Keratinocyte (primary cell): ENCODE results near the gene STARD10. TPM values are rescaled to one million over a fixed set of nuclear protein-coding genes. Genes with fewer than 3 reads are reported as not detected.

ENCODE experiments used
- DNase-seq: peaks from one replicate; pipeline ENCODE4 v3.0.0-alpha.2; 2011; ENCODE audit warnings: low read depth, missing footprints, low spot score
- FAIRE-seq: peaks from 2 replicates; lab custom pipeline; 2011; peaks lifted over from hg19 to GRCh38; lab: Jason Lieb, UNC
- H2AFZ ChIP-seq: 2 replicates; pipeline ENCODE4 v1.6.0; 2012; ENCODE audit warnings: low read length, control low read depth, inconsistent platforms; ENCODE audit not compliant: control insufficient read depth
- H3K27ac ChIP-seq: 2 replicates; pipeline ENCODE4 v1.5.1; 2011; ENCODE audit warnings: low read length; ENCODE audit not compliant: control insufficient read depth, insufficient read depth
- H3K27me3 ChIP-seq: 3 replicates; pipeline ENCODE4 v1.6.0; 2011; ENCODE audit warnings: low read length; ENCODE audit not compliant: control insufficient read depth, insufficient read depth; ENCODE audit errors: extremely low read depth
- H3K36me3 ChIP-seq, 2 experiments: 2 replicates in 1 of 2; 3 replicates in 1 of 2; pipeline ENCODE4 v1.5.1; 2011; ENCODE audit warnings: low read length in 2 of 2, mild to moderate bottlenecking in 1 of 2; ENCODE audit not compliant: control insufficient read depth in 2 of 2, insufficient read depth in 2 of 2; ENCODE audit errors: extremely low read depth in 1 of 2
- H3K4me1 ChIP-seq: 3 replicates; pipeline ENCODE4 v1.5.1; 2011; ENCODE audit warnings: low read length; ENCODE audit not compliant: control insufficient read depth, insufficient read depth; ENCODE audit errors: extremely low read depth
- H3K4me2 ChIP-seq: 3 replicates; pipeline ENCODE4 v1.6.0; 2011; ENCODE audit warnings: low read depth, low read length; ENCODE audit not compliant: control insufficient read depth, insufficient read depth; ENCODE audit errors: extremely low read depth
- H3K4me3 ChIP-seq, 3 experiments: fragments of 200-600 bp in 1 of 3; sonication (generic) in 1 of 3; 2 replicates in 2 of 3; 3 replicates in 1 of 3; pipeline ENCODE4 v1.5.1; 2011 to 2016; ENCODE audit warnings: low read length in 3 of 3, mild to moderate bottlenecking in 3 of 3, control low read depth in 2 of 3, inconsistent platforms in 1 of 3, low read depth in 1 of 3, mixed read lengths in 1 of 3, mixed run types in 1 of 3, moderate library complexity in 1 of 3; ENCODE audit not compliant: control insufficient read depth in 2 of 3, insufficient read depth in 2 of 3; ENCODE audit errors: extremely low read depth in 1 of 3
- H3K79me2 ChIP-seq: 2 replicates; pipeline ENCODE4 v1.6.0; 2012; ENCODE audit warnings: low read length; ENCODE audit not compliant: control insufficient read depth, insufficient read depth
- H3K9ac ChIP-seq: 3 replicates; pipeline ENCODE4 v1.6.0; 2011; ENCODE audit warnings: low read length; ENCODE audit not compliant: control insufficient read depth, insufficient read depth; ENCODE audit errors: extremely low read depth
- H3K9me1 ChIP-seq: 3 replicates; pipeline ENCODE4 v1.6.0; 2011; ENCODE audit warnings: low read length; ENCODE audit not compliant: control insufficient read depth, insufficient read depth; ENCODE audit errors: extremely low read depth
- H3K9me3 ChIP-seq: 2 replicates; pipeline ENCODE4 v1.5.1; 2012; ENCODE audit warnings: low read depth, low read length; ENCODE audit not compliant: control insufficient read depth
- H4K20me1 ChIP-seq: 3 replicates; pipeline ENCODE4 v1.6.0; 2011; ENCODE audit warnings: low read length; ENCODE audit not compliant: control insufficient read depth, insufficient read depth; ENCODE audit errors: extremely low read depth
- EZH2 ChIP-seq: IDR thresholded peaks from one replicate; pipeline ENCODE4 v1.6.1; 2012; ENCODE audit warnings: inconsistent platforms, mild to moderate bottlenecking, low read length, moderate library complexity
- dilution Hi-C: fragments of 300-500 bp; cut with MboI; formaldehyde crosslinking; loops from one replicate; pipeline ENCODE4 v1.7.0; 2020; ENCODE audit warnings: low sequenced_read_pairs; ENCODE audit not compliant: extremely low pct_ligation_motif_present
- polyA plus RNA-seq, 5 experiments: library from polyadenylated mRNA; depleted of rRNA in 3 of 5; stranded (reverse) in 3 of 5; stranded (forward) in 1 of 5; unstranded in 1 of 5; fragments of >200 nt; gene quantifications; 1 replicate in 1 of 5; 2 replicates in 3 of 5; 3 replicates in 1 of 5; pipeline versions ENCODE4 v1.2.1 to v1.2.3, GENCODE V29; 2011 to 2012; ENCODE audit warnings: missing spikeins in 2 of 5, low read depth in 1 of 5, low replicate concordance in 1 of 5
- TF ChIP-seq, protein P1 (sequence below), 3 experiments: IDR thresholded peaks in 1 of 3; conservative IDR thresholded peaks in 1 of 3; optimal IDR thresholded peaks in 1 of 3; 2 replicates in 2 of 3; 3 replicates in 1 of 3; pipeline versions ENCODE3 to v1.5.1; 2011; ENCODE audit warnings: low read length in 3 of 3, mild to moderate bottlenecking in 3 of 3, moderate library complexity in 2 of 3, control low read depth in 1 of 3, inconsistent platforms in 1 of 3; ENCODE audit not compliant: insufficient read depth in 2 of 3; ENCODE audit errors: extremely low read depth in 1 of 3

The STARD10 gene
- polyA plus RNA-seq, 1 donor (not counting 4 experiments of a cell fraction or from before 2014, with no cell fraction given), result 67.0 TPM

DNA sequence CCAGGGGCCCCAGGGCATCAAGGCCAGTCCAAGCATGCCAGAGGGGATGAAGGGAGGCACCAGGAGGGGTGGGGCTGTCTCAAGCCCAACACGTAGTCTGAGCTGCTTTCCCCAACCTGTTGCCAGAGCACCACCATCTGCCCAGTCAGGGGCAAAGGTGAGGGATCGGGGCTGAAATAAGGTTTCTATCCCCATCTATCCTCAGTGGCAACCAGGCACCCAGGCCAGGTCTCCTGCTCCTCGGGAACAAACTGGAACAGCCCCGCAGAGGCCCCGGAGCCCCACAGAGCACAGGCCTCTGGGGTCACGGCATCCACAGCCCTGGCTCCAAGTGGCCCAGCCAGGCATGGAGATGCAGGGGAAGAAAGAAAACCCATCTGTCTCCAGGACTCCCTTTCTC is 19.3 kb downstream of the STARD10 start:
- dilution Hi-C loops, result no loop called here
- H2AFZ ChIP-seq, result no peak overlapping the region
- no peak for FAIRE-seq

DNA sequence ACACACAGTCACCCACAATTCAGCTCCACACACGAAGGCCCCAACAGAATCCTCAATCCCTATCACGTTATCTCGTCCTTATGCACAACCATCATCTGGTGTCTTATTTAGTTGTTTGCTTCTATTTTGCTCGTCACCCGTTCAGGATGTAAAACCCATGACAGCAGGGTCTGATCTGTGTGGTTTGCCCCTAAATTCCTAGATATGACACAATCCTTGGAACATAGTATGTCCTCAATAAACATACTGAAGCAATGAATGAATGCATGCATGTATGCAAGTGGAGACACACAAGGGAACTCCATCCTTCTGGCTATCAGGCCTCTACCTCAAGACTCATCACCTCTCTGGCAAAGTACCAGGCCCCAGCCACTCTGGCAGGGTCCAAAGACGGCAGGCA is 20.2 kb downstream of the STARD10 start:
- peak overlapping the region; percentile 65 for H3K27ac ChIP-seq

More for the DNA sequence above, 19.3 kb downstream of the STARD10 start:
- Histone ChIP-seq H4K20me1 (no peaks in the 10 kb centered on the region), H3K27me3 (no peaks in the 10 kb centered on the region), H3K79me2 (no peaks in the 10 kb centered on the region), H3K9ac (no peak overlapping the region), H3K9me1 (peaks cover 3% of the 10 kb centered on the region), H3K4me3 (no peak overlapping the region), H3K9me3 (no peaks in the 10 kb centered on the region), H3K27ac (no peak overlapping the region), H3K4me1 (peaks cover 32% of the 10 kb centered on the region), H3K36me3 (peaks cover 0 to 5% of the 10 kb centered on the region in 2 experiments), H3K4me2 (no peak overlapping the region)
- TF ChIP-seq, protein P1, sequence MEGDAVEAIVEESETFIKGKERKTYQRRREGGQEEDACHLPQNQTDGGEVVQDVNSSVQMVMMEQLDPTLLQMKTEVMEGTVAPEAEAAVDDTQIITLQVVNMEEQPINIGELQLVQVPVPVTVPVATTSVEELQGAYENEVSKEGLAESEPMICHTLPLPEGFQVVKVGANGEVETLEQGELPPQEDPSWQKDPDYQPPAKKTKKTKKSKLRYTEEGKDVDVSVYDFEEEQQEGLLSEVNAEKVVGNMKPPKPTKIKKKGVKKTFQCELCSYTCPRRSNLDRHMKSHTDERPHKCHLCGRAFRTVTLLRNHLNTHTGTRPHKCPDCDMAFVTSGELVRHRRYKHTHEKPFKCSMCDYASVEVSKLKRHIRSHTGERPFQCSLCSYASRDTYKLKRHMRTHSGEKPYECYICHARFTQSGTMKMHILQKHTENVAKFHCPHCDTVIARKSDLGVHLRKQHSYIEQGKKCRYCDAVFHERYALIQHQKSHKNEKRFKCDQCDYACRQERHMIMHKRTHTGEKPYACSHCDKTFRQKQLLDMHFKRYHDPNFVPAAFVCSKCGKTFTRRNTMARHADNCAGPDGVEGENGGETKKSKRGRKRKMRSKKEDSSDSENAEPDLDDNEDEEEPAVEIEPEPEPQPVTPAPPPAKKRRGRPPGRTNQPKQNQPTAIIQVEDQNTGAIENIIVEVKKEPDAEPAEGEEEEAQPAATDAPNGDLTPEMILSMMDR (optimal IDR thresholded peaks at IDR 0.05 in 1 of 3, IDR thresholded peaks at IDR 0.05 in 1 of 3, conservative IDR thresholded peaks at IDR 0.05 in 1 of 3; ENCODE audit: extremely low read depth in 1 of 3, insufficient read depth in 2 of 3, low read length in 3 of 3), result peak in 1 of 3 experiments; percentile 33
- no peak for TF ChIP-seq EZH2
- DNase-seq, result no peak

More for the DNA sequence above, 20.2 kb downstream of the STARD10 start:
- peaks cover 0 to 5% of the 10 kb centered on the region in 2 experiments for H3K36me3 ChIP-seq
- no peak overlapping the region for H3K9ac ChIP-seq
- TF ChIP-seq, protein P1 (optimal IDR thresholded peaks at IDR 0.05 in 1 of 3, IDR thresholded peaks at IDR 0.05 in 1 of 3, conservative IDR thresholded peaks at IDR 0.05 in 1 of 3; ENCODE audit: extremely low read depth in 1 of 3, insufficient read depth in 2 of 3, low read length in 3 of 3), result no peak
- TF ChIP-seq EZH2, result no peak
- no peaks in the 10 kb centered on the region for H3K27me3 ChIP-seq
- no peak overlapping the region for H2AFZ ChIP-seq
- H4K20me1 ChIP-seq, result no peaks in the 10 kb centered on the region
- H3K4me3 ChIP-seq, result no peak overlapping the region
- H3K9me1 ChIP-seq, result peaks cover 3% of the 10 kb centered on the region
- H3K4me1 ChIP-seq, result peaks cover 32% of the 10 kb centered on the region
- dilution Hi-C loops, result no loop called here
- H3K79me2 ChIP-seq, result no peaks in the 10 kb centered on the region
- H3K4me2 ChIP-seq, result peak overlapping the region; percentile 51
- FAIRE-seq (peak; percentile 73), DNase-seq (no peak)
- H3K9me3 ChIP-seq, result no peaks in the 10 kb centered on the region
